ENCODE measurements around the gene MICU2. TPM values are rescaled to one million over a fixed set of nuclear protein-coding genes. Genes with fewer than 3 reads are reported as not detected.
"Not testable (repeated sequence)": the region's sequence is repeated elsewhere in the genome, so short reads cannot be mapped to it uniquely, and the experiment has no call there.

MICU2 gene
- total and polyA plus RNA-seq, 9 donors = 57.5 to 78.8 (median 64.4) TPM

DNA sequence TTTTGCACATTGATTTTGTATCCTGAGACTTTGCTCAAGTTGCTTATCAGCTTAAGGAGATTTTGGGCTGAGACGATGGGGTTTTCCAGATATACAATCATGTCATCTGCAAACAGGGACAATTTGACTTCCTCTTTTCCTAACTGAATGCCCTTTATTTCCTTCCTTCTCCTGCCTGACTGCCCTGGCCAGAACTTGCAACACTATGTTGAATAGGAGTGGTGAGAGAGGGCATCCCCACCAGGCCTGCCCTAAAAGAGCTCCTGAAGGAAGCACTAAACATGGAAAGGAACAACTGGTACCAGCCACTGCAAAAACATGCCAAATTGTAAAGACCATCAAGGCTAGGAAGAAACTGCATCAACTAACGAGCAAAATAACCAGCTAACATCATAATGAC lies 50.7 kb downstream of the MICU2 start:
- not testable (repeated sequence) for H3K4me1 ChIP-seq (ENCODE audit: control insufficient read depth, insufficient read depth, low read length); H3K27me3 ChIP-seq (ENCODE audit: control insufficient read depth, insufficient read depth, low read length); H3K27ac ChIP-seq (ENCODE audit: low read length); H3K36me3 ChIP-seq (ENCODE audit: control insufficient read depth, insufficient read depth, low read length); H3K9me3 ChIP-seq (replicated peaks; ENCODE audit: control insufficient read depth, low read depth, low read length); DNase-seq; H3K4me3 ChIP-seq (ENCODE audit: low read length)
- no CpG with 5 or more reads among the region's 2 CpGs for WGBS (ENCODE audit: insufficient coverage)

DNA sequence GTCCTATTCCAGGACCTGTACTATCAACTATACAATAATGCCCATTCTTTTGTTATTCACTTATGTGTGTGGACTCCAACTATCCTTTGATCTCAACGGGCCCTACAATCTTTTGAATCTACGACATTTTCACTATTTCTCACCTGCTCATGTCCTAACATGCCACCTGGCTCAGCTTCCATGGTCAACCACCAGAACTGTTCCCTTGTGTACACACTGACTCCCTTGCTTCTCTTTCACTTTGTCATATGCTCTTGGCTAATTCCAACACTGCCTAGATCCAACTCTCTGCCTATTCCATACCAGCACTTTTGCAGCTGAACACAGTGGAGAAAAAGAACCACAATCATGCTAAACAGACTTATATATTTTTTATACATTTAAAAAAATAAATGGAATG lies 53.1 kb downstream of the MICU2 start:
- no peak for DNase-seq
- WGBS (ENCODE audit: insufficient coverage) = 89% methylated on average over 2 of the region's 2 CpGs
- no peaks in the 10 kb centered on the region for H3K9me3 ChIP-seq (replicated peaks; ENCODE audit: control insufficient read depth, low read depth, low read length)
- H3K36me3 ChIP-seq (ENCODE audit: control insufficient read depth, insufficient read depth, low read length) = no peaks in the 10 kb centered on the region
- no peaks in the 10 kb centered on the region for H3K27me3 ChIP-seq (ENCODE audit: control insufficient read depth, insufficient read depth, low read length)
- H3K27ac ChIP-seq (ENCODE audit: low read length) = no peak overlapping the region
- H3K4me1 ChIP-seq (ENCODE audit: control insufficient read depth, insufficient read depth, low read length) = no peaks in the 10 kb centered on the region
- no peak overlapping the region for H3K4me3 ChIP-seq (ENCODE audit: low read length)

- WGBS (ENCODE audit: insufficient coverage) = no CpG with 5 or more reads among the region's 2 CpGs
- no peak for DNase-seq
- H3K4me3 ChIP-seq (ENCODE audit: low read length) = no peak overlapping the region
Observed at GRCh38 chr13:21549633-21550032, 54.3 kb downstream of the MICU2 start.

DNA sequence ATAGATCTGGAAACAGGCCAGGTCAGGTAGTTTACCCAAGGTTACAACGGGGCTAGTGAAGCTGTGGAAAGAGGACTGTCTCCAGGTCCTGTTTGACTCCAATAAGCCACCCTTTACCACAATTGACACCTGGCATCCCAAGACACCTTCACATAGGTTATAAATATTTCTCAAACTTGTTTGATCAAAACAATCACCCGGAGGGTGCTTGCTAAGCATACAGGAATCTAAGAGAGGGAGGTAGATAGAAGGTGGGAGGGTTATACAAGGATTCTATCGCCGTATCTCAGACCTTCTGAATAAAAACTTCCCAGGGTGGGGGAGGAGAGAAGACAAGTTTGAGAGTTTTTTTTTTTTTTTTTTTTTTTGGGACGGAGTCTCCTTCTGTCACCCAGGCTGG lies 55.4 kb downstream of the MICU2 start:
- H3K4me3 ChIP-seq (ENCODE audit: low read length) = no peak overlapping the region
- no CpG with 5 or more reads among the region's 5 CpGs for WGBS (ENCODE audit: insufficient coverage)
- H3K27me3 ChIP-seq (ENCODE audit: control insufficient read depth, insufficient read depth, low read length) = no peaks in the 10 kb centered on the region
- no peak for DNase-seq
- no peaks in the 10 kb centered on the region for H3K4me1 ChIP-seq (ENCODE audit: control insufficient read depth, insufficient read depth, low read length)
- H3K27ac ChIP-seq (ENCODE audit: low read length) = no peak overlapping the region
- H3K36me3 ChIP-seq (ENCODE audit: control insufficient read depth, insufficient read depth, low read length) = peaks cover 2% of the 10 kb centered on the region
- H3K9me3 ChIP-seq (replicated peaks; ENCODE audit: control insufficient read depth, low read depth, low read length) = no peaks in the 10 kb centered on the region

More at GRCh38 chr13:21549633-21550032, 54.3 kb downstream of the MICU2 start:
- peaks cover 1% of the 10 kb centered on the region for H3K36me3 ChIP-seq (ENCODE audit: control insufficient read depth, insufficient read depth, low read length)
- no peaks in the 10 kb centered on the region for H3K27me3 ChIP-seq (ENCODE audit: control insufficient read depth, insufficient read depth, low read length)
- no peaks in the 10 kb centered on the region for H3K9me3 ChIP-seq (replicated peaks; ENCODE audit: control insufficient read depth, low read depth, low read length)
- no peak overlapping the region for H3K27ac ChIP-seq (ENCODE audit: low read length)
- no peaks in the 10 kb centered on the region for H3K4me1 ChIP-seq (ENCODE audit: control insufficient read depth, insufficient read depth, low read length)

DNA sequence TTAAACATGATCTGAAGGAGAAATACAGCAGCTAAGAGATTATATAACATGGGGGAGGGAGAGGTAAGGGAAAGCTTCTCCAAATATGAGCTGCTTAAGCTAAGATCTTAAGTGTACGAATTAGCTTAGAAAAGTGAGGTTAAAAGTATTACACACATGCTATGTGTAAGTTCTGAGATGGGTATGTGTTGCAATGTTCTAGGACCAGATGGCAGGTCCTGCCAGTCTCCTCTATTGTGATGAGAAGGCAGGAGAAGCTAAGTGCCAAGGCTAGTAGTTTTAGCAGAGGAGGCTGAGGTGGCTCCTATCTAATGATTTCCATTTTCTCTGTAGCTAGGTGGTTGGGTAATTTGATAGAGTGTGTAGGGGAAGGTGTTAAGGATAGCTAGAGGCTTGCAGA lies 57.6 kb downstream of the MICU2 start:
- H3K27me3 ChIP-seq (ENCODE audit: control insufficient read depth, insufficient read depth, low read length) = no peaks in the 10 kb centered on the region
- no peak overlapping the region for H3K4me3 ChIP-seq (ENCODE audit: low read length)
- H3K4me1 ChIP-seq (ENCODE audit: control insufficient read depth, insufficient read depth, low read length) = no peaks in the 10 kb centered on the region
- peaks cover 2% of the 10 kb centered on the region for H3K36me3 ChIP-seq (ENCODE audit: control insufficient read depth, insufficient read depth, low read length)
- WGBS (ENCODE audit: insufficient coverage) = no CpG with 5 or more reads among the region's 1 CpG
- H3K27ac ChIP-seq (ENCODE audit: low read length) = no peak overlapping the region
- no peaks in the 10 kb centered on the region for H3K9me3 ChIP-seq (replicated peaks; ENCODE audit: control insufficient read depth, low read depth, low read length)
- DNase-seq = no peak

DNA sequence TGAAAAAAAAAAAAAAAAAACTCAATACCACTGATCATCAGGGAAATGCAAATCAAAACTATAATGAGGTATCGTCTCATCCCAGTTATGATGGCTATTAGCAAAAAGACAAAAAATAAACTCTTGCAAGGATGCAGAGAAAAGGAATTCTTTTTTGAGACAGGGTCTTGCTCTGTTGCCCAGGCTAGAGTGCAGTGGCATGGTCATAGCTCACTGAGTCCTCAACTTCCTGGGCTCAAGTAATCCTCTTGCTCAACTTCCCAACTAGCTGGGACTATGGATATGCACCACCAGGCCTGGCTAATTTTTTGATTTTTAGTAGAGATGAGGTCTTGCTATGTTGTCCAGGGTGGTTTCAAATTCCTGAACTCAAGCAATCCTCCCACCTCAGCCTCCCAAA lies 59.5 kb downstream of the MICU2 start:
- Histone ChIP-seq H3K27ac (ENCODE audit: low read length) (no peak overlapping the region), H3K36me3 (ENCODE audit: control insufficient read depth, insufficient read depth, low read length) (peaks cover 2% of the 10 kb centered on the region), H3K4me3 (ENCODE audit: low read length) (no peak overlapping the region), H3K4me1 (ENCODE audit: control insufficient read depth, insufficient read depth, low read length) (no peaks in the 10 kb centered on the region), H3K9me3 (replicated peaks; ENCODE audit: control insufficient read depth, low read depth, low read length) (no peaks in the 10 kb centered on the region), H3K27me3 (ENCODE audit: control insufficient read depth, insufficient read depth, low read length) (no peaks in the 10 kb centered on the region)
- no peak for DNase-seq
- WGBS (ENCODE audit: insufficient coverage) = no CpG with 5 or more reads among the region's 1 CpG

- no peak overlapping the region for H3K27ac ChIP-seq (ENCODE audit: low read length)
- H3K9me3 ChIP-seq (replicated peaks; ENCODE audit: control insufficient read depth, low read depth, low read length) = no peaks in the 10 kb centered on the region
Observed at GRCh38 chr13:21542563-21542962, 61.4 kb downstream of the MICU2 start.

DNA sequence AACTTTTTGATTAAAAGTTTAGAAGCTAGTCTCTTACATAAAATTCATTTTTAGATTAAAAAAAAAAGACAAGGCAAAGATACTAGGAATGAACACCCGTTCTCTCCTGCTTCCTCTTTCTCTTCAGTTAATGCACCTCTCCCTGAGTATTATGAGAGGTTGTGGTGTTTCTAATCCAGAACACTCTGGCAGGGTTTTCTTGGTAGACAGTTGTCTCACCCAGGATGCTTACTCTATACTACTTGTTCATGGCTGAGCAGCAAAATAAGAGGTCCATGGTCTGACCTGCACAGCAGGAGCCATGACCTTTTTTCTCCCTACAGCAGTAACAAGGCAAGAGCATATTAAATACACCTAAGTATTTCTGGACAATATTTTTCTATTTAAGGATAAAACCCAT lies 62.0 kb downstream of the MICU2 start:
- no peaks in the 10 kb centered on the region for H3K4me1 ChIP-seq (ENCODE audit: control insufficient read depth, insufficient read depth, low read length)
- no CpG with 5 or more reads among the region's 1 CpG for WGBS (ENCODE audit: insufficient coverage)
- no peaks in the 10 kb centered on the region for H3K27me3 ChIP-seq (ENCODE audit: control insufficient read depth, insufficient read depth, low read length)
- H3K4me3 ChIP-seq (ENCODE audit: low read length) = no peak overlapping the region
- peaks cover 2% of the 10 kb centered on the region for H3K36me3 ChIP-seq (ENCODE audit: control insufficient read depth, insufficient read depth, low read length)
- DNase-seq = no peak
- H3K9me3 ChIP-seq (replicated peaks; ENCODE audit: control insufficient read depth, low read depth, low read length) = no peaks in the 10 kb centered on the region
- no peak overlapping the region for H3K27ac ChIP-seq (ENCODE audit: low read length)

More at GRCh38 chr13:21542563-21542962, 61.4 kb downstream of the MICU2 start:
- Histone ChIP-seq H3K4me3 (ENCODE audit: low read length) (no peak overlapping the region), H3K27me3 (ENCODE audit: control insufficient read depth, insufficient read depth, low read length) (no peaks in the 10 kb centered on the region), H3K4me1 (ENCODE audit: control insufficient read depth, insufficient read depth, low read length) (no peaks in the 10 kb centered on the region), H3K36me3 (ENCODE audit: control insufficient read depth, insufficient read depth, low read length) (peaks cover 2% of the 10 kb centered on the region)
- no peak for DNase-seq
- WGBS (ENCODE audit: insufficient coverage) = no CpG with 5 or more reads among the region's 1 CpG

DNA sequence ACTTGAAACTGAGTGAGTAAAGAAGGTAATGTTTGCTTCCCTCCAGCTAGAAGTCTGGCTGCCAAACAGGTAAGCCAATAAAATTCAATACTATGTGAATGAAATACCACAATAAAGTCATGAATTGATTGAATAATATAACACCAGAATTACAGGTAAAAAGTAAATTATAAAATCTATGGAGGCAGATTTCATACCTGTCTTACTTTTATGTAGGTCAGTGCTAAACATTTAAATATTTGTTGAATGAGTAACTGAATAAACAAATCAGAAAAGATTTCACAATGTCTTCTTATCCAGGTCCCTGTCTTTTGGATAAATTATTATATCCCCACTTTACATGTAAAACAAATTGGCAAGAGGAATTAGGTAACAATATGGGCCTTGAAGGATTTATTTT lies 62.7 kb downstream of the MICU2 start:
- Histone ChIP-seq H3K27me3 (ENCODE audit: control insufficient read depth, insufficient read depth, low read length) (no peaks in the 10 kb centered on the region), H3K4me1 (ENCODE audit: control insufficient read depth, insufficient read depth, low read length) (no peaks in the 10 kb centered on the region), H3K36me3 (ENCODE audit: control insufficient read depth, insufficient read depth, low read length) (peaks cover 4% of the 10 kb centered on the region), H3K9me3 (replicated peaks; ENCODE audit: control insufficient read depth, low read depth, low read length) (no peaks in the 10 kb centered on the region), H3K27ac (ENCODE audit: low read length) (no peak overlapping the region), H3K4me3 (ENCODE audit: low read length) (no peak overlapping the region)
- DNase-seq = no peak

DNA sequence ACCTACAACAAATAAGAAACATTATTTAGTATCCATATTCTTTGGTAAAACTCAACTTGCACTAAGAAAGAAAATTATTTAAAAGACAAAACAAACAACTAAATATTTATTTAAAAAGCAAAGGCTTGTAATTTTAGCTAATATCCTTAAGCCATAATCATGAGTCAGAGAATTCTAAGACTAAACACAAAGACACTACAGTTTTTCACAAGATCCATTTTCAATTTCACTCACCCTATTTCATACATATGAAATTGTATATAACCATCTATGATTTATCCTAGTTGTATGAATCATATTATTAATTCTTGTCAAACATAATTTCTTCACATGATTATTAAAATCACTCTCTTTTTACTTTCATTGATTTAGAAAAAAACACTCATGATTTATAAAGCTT lies 64.3 kb downstream of the MICU2 start:
- no peak overlapping the region for H3K4me3 ChIP-seq (ENCODE audit: low read length)
- no peak overlapping the region for H3K27ac ChIP-seq (ENCODE audit: low read length)

DNA sequence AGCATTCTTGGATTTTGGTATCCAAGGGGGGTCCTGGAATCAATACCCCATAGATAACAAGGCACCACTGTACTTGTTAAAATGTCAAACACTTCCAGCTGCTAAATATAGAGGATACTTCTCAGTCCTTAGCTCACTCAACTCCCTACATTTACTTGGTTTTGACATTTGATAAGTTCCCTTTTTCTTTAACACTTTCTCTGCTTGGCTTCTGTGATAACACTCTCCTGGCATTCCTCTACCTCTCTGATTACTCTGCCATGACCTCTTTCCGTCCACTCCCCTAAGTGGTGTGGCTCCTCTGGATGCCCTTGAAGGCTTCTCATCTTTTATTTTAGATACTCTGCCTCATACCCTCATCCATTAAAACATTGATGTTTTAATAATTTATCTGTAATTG lies 65.2 kb downstream of the MICU2 start:
- WGBS (ENCODE audit: insufficient coverage) = 80% methylated on average over 1 of the region's 1 CpG
- no peak overlapping the region for H3K27ac ChIP-seq (ENCODE audit: low read length)

More for the DNA sequence above, 64.3 kb downstream of the MICU2 start:
- no peaks in the 10 kb centered on the region for H3K4me1 ChIP-seq (ENCODE audit: control insufficient read depth, insufficient read depth, low read length)
- H3K36me3 ChIP-seq (ENCODE audit: control insufficient read depth, insufficient read depth, low read length) = peaks cover 4% of the 10 kb centered on the region
- H3K27me3 ChIP-seq (ENCODE audit: control insufficient read depth, insufficient read depth, low read length) = no peaks in the 10 kb centered on the region
- DNase-seq = no peak
- no peaks in the 10 kb centered on the region for H3K9me3 ChIP-seq (replicated peaks; ENCODE audit: control insufficient read depth, low read depth, low read length)

More for the DNA sequence above, 65.2 kb downstream of the MICU2 start:
- peaks cover 3% of the 10 kb centered on the region for H3K36me3 ChIP-seq (ENCODE audit: control insufficient read depth, insufficient read depth, low read length)
- H3K27me3 ChIP-seq (ENCODE audit: control insufficient read depth, insufficient read depth, low read length) = no peaks in the 10 kb centered on the region
- H3K4me3 ChIP-seq (ENCODE audit: low read length) = no peak overlapping the region
- DNase-seq = no peak
- H3K9me3 ChIP-seq (replicated peaks; ENCODE audit: control insufficient read depth, low read depth, low read length) = no peaks in the 10 kb centered on the region
- no peaks in the 10 kb centered on the region for H3K4me1 ChIP-seq (ENCODE audit: control insufficient read depth, insufficient read depth, low read length)

Data from muscle of leg (tissue), 11 donors.